Measurements from ENCODE around the gene CAMTA2.

- TF ChIP-seq, protein P1, sequence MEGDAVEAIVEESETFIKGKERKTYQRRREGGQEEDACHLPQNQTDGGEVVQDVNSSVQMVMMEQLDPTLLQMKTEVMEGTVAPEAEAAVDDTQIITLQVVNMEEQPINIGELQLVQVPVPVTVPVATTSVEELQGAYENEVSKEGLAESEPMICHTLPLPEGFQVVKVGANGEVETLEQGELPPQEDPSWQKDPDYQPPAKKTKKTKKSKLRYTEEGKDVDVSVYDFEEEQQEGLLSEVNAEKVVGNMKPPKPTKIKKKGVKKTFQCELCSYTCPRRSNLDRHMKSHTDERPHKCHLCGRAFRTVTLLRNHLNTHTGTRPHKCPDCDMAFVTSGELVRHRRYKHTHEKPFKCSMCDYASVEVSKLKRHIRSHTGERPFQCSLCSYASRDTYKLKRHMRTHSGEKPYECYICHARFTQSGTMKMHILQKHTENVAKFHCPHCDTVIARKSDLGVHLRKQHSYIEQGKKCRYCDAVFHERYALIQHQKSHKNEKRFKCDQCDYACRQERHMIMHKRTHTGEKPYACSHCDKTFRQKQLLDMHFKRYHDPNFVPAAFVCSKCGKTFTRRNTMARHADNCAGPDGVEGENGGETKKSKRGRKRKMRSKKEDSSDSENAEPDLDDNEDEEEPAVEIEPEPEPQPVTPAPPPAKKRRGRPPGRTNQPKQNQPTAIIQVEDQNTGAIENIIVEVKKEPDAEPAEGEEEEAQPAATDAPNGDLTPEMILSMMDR (IDR thresholded peaks at IDR 0.05): no peak
- no peak for TF ChIP-seq POLR2A (IDR thresholded peaks at IDR 0.05)
These were observed 51.8 kb downstream of the CAMTA2 start for GRCh38 chr17:4935650-4936049.

All from esophagus squamous epithelium (tissue), 4 donors.